Bronchial epithelial cell (primary cell): ENCODE data around the gene NELL1. TPM values are rescaled to one million over a fixed set of nuclear protein-coding genes. Genes with fewer than 3 reads are reported as not detected.

Experiments used
- DNase-seq: peaks from one replicate; pipeline ENCODE4 v3.0.0-alpha.2; 2010; ENCODE audit warnings: low read depth
- FAIRE-seq: peaks from 2 replicates; lab custom pipeline; 2011; peaks lifted over from hg19 to GRCh38; lab: Jason Lieb, UNC
- H3K27me3 ChIP-seq: 2 replicates; pipeline ENCODE4 v1.5.1; 2011; ENCODE audit warnings: low read length; ENCODE audit not compliant: control insufficient read depth, insufficient read depth
- H3K36me3 ChIP-seq: 2 replicates; pipeline ENCODE4 v1.5.1; 2011; ENCODE audit warnings: low read length; ENCODE audit not compliant: control insufficient read depth, insufficient read depth
- H3K4me3 ChIP-seq: 2 replicates; pipeline ENCODE4 v1.5.1; 2011; ENCODE audit warnings: mild to moderate bottlenecking, low read depth, low read length, control low read depth
- CTCF ChIP-seq: IDR thresholded peaks from 2 replicates; pipeline ENCODE4 v1.5.1; 2011; ENCODE audit warnings: mild to moderate bottlenecking, moderate library complexity, low read length, control low read depth, inconsistent platforms; ENCODE audit not compliant: insufficient read depth, severe bottlenecking
- total RNA-seq: library from RNA; depleted of rRNA; stranded (reverse); fragments of >200 nt; gene quantifications from 2 replicates; pipeline ENCODE4 v1.2.1, GENCODE V29; 2014

NELL1 gene
- total RNA-seq, 1 donor from 2014 or later, result not detected

DNA sequence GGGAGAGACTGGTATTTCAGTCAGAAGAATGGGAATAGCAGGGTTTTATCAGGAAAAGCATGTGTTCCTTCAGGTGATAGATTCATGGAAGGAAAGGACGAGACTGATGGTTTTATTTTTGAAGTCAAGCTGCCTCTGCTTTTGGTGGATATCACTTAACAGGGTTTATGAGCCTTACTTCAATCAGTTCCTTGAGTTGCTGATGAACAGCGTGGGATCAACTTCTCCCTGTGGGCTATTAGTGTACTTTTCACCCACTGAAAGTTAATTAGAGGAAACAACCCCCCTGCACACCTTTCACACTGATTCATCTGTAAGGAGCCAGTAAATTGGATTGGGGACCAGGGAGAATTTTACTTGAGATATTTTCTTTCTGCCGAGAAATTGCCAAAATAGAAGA lies 479.0 kb downstream of the NELL1 start:
- TF ChIP-seq CTCF, result no peak
- FAIRE-seq (no peak), DNase-seq (no peak)
- Histone ChIP-seq H3K27me3 (no peaks in the 10 kb centered on the region), H3K36me3 (no peaks in the 10 kb centered on the region), H3K4me3 (no peak overlapping the region)

GRCh38 chr11:21160140-21160539 lies 490.8 kb downstream of the NELL1 start:
- DNase-seq (no peak), FAIRE-seq (no peak)
- Histone ChIP-seq H3K4me3 (no peak overlapping the region), H3K27me3 (no peaks in the 10 kb centered on the region), H3K36me3 (no peaks in the 10 kb centered on the region)
- no peak for TF ChIP-seq CTCF

DNA sequence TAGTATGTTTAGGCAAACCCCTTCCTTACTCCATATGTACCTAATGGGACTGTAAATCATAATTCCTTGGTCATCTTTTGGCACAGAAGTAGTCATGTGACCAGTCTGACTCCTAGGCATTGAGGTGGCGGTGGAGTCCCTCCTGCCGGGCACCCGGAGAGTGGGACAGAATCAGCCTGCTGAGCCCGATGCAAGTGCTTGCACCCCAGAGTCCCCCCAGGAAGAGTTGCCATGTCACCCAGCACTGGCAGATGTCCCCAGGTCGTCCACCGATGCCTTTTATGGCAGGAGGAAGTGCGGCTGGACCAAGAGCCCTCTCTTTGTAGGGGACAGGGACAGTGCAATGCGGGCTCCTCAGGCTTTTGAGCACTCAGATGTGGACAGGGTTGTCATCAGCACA lies 500.3 kb downstream of the NELL1 start:
- TF ChIP-seq CTCF, result no peak
- no peak for DNase-seq
- Histone ChIP-seq H3K36me3 (no peaks in the 10 kb centered on the region), H3K27me3 (no peaks in the 10 kb centered on the region), H3K4me3 (no peak overlapping the region)
- no peak for FAIRE-seq

- no peak overlapping the region for H3K4me3 ChIP-seq
Measured at GRCh38 chr11:21173476-21173875, 504.1 kb downstream of the NELL1 start.

DNA sequence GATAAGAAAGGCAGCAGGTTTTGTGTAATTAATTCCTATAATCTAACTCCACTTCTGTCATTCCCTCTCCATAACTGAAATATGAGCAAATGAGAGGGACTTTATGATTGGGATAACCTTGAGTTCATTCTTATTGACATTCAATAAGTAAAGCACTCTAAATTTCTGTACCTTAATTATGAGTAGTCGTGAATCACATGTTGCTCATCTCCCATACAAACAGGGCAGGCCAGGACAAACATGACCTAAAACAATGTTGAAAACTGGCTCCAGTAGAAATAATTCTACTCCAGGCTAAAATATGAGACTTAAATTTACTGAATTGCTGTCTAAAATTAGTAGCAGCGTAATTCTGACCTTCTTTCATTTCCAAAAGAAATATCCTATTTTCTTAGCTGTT lies 505.4 kb downstream of the NELL1 start:
- TF ChIP-seq CTCF, result no peak
- peak; percentile 87 for DNase-seq
- Histone ChIP-seq H3K36me3 (no peaks in the 10 kb centered on the region), H3K4me3 (no peak overlapping the region), H3K27me3 (no peaks in the 10 kb centered on the region)
- FAIRE-seq, result no peak

More at GRCh38 chr11:21173476-21173875, 504.1 kb downstream of the NELL1 start:
- Histone ChIP-seq H3K36me3 (no peaks in the 10 kb centered on the region), H3K27me3 (no peaks in the 10 kb centered on the region)
- no peak for TF ChIP-seq CTCF
- DNase-seq, result no peak
- FAIRE-seq, result no peak

GRCh38 chr11:21177379-21177778 lies 508.0 kb downstream of the NELL1 start:
- DNase-seq (peak; percentile 90), FAIRE-seq (no peak)
- no peaks in the 10 kb centered on the region for H3K36me3 ChIP-seq
- H3K27me3 ChIP-seq, result no peaks in the 10 kb centered on the region
- TF ChIP-seq CTCF, result no peak
- H3K4me3 ChIP-seq, result no peak overlapping the region
